Measurements from ENCODE around the gene TMBIM6.

Gene TMBIM6

DNA sequence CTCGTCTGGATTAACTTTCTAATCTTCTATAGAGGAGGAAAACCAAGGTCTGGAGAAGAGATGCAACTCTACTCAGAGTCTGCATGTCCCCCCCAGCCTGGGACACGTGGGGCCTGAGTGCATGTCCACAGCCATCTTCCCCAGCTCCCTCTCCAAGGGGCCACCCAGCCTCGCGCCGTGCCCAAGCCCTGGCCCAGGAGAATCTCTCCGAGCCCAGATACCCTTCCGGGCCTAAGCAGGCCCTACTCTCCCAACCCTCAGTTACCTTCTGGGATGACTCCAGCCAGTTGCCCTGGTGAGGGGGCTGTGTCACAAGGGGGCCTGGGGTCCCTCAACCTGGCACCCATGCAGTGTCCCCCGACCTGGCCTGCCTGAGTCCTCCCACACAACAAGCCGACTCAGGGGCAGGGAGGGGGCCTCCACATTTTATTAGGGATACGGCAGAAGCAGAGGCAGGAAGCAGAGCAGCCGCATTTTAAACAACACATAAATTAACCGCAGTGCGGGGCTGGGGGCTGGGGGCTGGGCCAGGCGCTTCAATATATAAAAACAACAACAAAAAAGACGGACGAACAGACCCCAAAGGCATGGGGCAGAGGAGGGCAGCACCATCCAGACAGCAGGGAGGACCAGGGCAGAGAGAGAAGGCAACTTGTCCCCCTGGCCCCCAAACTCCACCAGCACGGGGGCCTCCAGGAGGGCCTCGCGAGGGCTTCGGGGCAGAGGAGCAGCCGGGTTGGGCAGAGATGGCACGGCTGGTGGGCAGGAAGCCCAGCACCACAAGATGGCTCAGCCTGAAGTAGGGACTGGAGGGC, 49.6 kb downstream of the TMBIM6 start:
- no CpG with 5 or more reads among the region's 22 CpGs for WGBS (ENCODE audit: insufficient coverage, insufficient read length)
- DNase-seq (ENCODE audit: low read depth, low spot score): no peak
- Histone ChIP-seq H3K4me1 (ENCODE audit: control insufficient read depth, insufficient read depth, low read length) (peaks cover 3% of the 10 kb centered on the region; the same call in 1 of the 2 replicates), H3K9me3 (ENCODE audit: control insufficient read depth, insufficient read depth, low read length) (no peaks in the 10 kb centered on the region), H3K27me3 (ENCODE audit: control insufficient read depth, insufficient read depth, low read length) (no peaks in the 10 kb centered on the region), H3K36me3 (ENCODE audit: control insufficient read depth, insufficient read depth, low read length) (peaks cover 5% of the 10 kb centered on the region), H3K4me3 (ENCODE audit: low read length) (no peak overlapping the region), H3K27ac (ENCODE audit: low read length) (no peak overlapping the region)

DNA sequence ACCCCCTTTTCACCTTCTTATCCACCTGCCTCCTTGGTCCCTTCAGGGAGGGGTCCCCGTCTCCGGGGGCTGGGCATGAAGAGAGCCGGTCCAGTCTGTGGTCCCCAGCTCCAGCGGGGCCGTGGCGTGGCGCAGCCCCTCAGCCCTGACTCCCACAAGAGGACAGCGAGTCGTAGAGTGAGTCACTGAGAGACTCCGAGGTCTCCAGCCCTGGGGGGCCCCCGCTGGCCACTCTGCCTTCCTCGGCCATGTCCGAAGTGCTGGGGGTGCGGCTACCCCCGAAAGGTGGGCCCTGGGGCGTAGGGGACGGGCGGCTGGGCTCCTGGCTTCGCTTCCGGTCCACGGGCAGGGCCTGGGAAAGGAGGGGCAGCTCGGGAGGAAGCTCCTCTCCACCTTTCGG, 50.3 kb downstream of the TMBIM6 start:
- DNase-seq (ENCODE audit: low read depth, low spot score): no peak
- peaks cover 5% of the 10 kb centered on the region for H3K36me3 ChIP-seq (ENCODE audit: control insufficient read depth, insufficient read depth, low read length)

DNA sequence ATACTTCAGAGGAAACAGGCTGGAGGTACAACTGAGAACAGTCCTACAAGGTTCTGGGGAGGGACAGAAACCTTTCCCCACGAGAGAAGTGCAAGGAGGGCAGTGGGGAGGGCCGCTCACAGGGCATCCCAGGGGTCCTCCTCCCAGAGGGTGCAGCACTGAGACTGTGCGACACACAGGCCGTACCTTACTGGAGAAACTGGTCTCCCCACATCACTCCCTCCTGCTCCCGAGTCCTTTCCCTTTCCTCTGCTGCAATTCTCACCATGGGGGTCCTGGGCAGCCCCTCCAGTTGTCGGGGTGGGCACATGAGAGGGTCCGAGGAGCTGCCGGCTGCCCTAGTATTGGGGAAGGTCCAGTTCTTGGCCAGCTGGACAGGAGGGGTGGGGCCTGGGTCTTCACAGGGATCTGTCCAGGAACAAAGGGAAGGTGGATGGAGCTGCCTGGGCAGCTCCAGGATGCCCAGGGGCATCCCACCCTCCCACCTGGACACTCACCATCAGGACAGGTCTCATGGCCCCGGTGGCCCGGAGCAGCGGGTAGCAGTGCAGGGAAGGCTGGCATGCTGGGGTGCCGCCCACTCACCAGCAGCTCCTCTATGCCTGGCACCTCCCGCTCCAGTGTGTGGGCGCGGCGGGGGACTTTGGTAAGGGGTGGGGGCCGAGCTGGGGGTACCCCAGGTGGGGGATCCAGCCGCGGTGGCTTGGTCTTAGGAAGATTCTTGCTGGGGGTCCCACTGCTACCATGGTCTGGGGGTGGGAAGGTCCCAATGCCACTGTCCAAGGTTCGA, 51.0 kb downstream of the TMBIM6 start:
- Histone ChIP-seq H3K4me3 (ENCODE audit: low read length) (no peak overlapping the region), H3K36me3 (ENCODE audit: control insufficient read depth, insufficient read depth, low read length) (peaks cover 10% of the 10 kb centered on the region), H3K27ac (ENCODE audit: low read length) (no peak overlapping the region), H3K27me3 (ENCODE audit: control insufficient read depth, insufficient read depth, low read length) (no peaks in the 10 kb centered on the region), H3K9me3 (ENCODE audit: control insufficient read depth, insufficient read depth, low read length) (no peaks in the 10 kb centered on the region), H3K4me1 (ENCODE audit: control insufficient read depth, insufficient read depth, low read length) (peaks cover 3% of the 10 kb centered on the region; the same call in 1 of the 2 replicates)
- no CpG with 5 or more reads among the region's 20 CpGs for WGBS (ENCODE audit: insufficient coverage, insufficient read length)
- DNase-seq (ENCODE audit: low read depth, low spot score): no peak

More for the DNA sequence above, 50.3 kb downstream of the TMBIM6 start:
- Histone ChIP-seq H3K27ac (ENCODE audit: low read length) (no peak overlapping the region), H3K9me3 (ENCODE audit: control insufficient read depth, insufficient read depth, low read length) (no peaks in the 10 kb centered on the region), H3K4me3 (ENCODE audit: low read length) (no peak overlapping the region), H3K27me3 (ENCODE audit: control insufficient read depth, insufficient read depth, low read length) (no peaks in the 10 kb centered on the region), H3K4me1 (ENCODE audit: control insufficient read depth, insufficient read depth, low read length) (peaks cover 3% of the 10 kb centered on the region; the same call in 1 of the 2 replicates)
- no CpG with 5 or more reads among the region's 23 CpGs for WGBS (ENCODE audit: insufficient coverage, insufficient read length)

DNA sequence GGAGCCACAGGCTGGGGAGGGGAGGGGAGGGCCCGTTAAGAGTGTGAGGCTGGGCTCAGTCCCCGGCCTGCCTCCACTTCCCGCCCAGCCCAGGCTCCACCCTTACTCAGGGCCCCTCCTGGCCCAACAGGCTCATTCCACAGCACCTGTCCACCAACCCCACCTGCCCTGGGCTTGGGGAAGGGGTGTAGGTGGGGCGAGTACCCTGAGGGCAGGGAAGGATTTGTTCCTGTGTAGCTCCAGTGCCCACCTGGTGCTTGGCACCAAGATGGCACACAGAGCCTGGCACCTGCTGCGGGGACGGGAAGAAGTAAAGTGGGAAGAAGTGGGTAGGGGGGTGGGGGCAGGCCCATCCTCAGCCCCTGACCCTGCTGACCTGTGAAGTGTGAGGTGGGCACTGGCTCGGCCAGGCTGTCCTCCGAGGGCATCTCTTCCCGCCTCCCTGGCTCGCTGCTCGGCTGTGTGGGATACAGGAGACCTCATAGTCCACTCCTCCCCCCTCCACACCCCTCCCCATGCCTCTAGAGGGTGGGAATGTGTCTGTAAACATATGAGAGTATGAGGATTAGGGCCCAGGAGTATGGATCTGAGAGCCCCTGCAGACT, 51.7 kb downstream of the TMBIM6 start:
- no peak for DNase-seq (ENCODE audit: low read depth, low spot score)
- peaks cover 14% of the 10 kb centered on the region for H3K36me3 ChIP-seq (ENCODE audit: control insufficient read depth, insufficient read depth, low read length)
- H3K27me3 ChIP-seq (ENCODE audit: control insufficient read depth, insufficient read depth, low read length): no peaks in the 10 kb centered on the region
- no peaks in the 10 kb centered on the region for H3K9me3 ChIP-seq (ENCODE audit: control insufficient read depth, insufficient read depth, low read length)
- WGBS (ENCODE audit: insufficient coverage, insufficient read length): no CpG with 5 or more reads among the region's 11 CpGs
- H3K4me3 ChIP-seq (ENCODE audit: low read length): no peak overlapping the region
- H3K4me1 ChIP-seq (ENCODE audit: control insufficient read depth, insufficient read depth, low read length): peaks cover 3% of the 10 kb centered on the region; the same call in 1 of the 2 replicates
- no peak overlapping the region for H3K27ac ChIP-seq (ENCODE audit: low read length)

DNA sequence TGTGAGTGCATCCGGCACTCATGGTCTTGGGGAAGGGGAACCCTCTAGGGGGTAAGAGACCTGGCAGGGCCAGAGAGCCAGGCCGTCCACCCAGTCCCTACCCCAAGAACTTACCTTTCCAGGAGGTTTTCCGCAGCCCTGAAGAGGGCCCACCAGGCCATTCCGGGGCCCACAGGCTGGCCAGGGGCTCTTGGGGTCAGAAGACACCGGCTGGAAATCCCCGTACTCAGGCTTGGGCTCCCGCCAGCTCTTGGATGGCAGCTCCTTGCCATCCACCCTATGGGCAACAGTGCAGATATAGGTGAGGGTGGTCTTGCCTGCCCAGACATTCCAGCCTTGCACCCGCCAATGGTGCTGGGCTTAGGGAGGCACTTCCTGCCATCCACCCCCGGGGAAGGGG, 52.3 kb downstream of the TMBIM6 start:
- no peak for DNase-seq (ENCODE audit: low read depth, low spot score)
- Histone ChIP-seq H3K4me3 (ENCODE audit: low read length) (no peak overlapping the region), H3K36me3 (ENCODE audit: control insufficient read depth, insufficient read depth, low read length) (peaks cover 18% of the 10 kb centered on the region), H3K27ac (ENCODE audit: low read length) (no peak overlapping the region), H3K4me1 (ENCODE audit: control insufficient read depth, insufficient read depth, low read length) (peaks cover 3% of the 10 kb centered on the region; the same call in 1 of the 2 replicates), H3K9me3 (ENCODE audit: control insufficient read depth, insufficient read depth, low read length) (no peaks in the 10 kb centered on the region), H3K27me3 (ENCODE audit: control insufficient read depth, insufficient read depth, low read length) (no peaks in the 10 kb centered on the region)
- no CpG with 5 or more reads among the region's 9 CpGs for WGBS (ENCODE audit: insufficient coverage, insufficient read length)

DNA sequence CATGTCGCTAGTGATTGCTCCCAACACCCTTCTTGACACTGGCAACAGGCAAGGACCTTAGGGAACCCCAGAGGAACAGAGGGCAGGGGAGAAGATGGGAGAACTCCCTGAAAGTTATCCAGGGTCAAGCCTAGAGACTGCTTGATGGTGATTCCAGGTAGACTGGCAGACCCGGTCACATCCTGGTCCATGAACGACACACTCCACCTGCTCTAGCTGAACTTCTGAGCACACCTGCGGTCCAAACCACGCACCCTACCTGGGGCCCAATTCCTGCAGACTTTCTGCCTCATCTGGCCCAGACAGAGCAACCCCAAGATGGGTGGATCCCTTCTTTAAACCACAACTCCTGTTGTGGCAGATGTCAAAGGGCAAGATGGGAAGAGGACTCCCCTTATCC, 52.7 kb downstream of the TMBIM6 start:
- peaks cover 18% of the 10 kb centered on the region for H3K36me3 ChIP-seq (ENCODE audit: control insufficient read depth, insufficient read depth, low read length)
- H3K27ac ChIP-seq (ENCODE audit: low read length): no peak overlapping the region
- no CpG with 5 or more reads among the region's 5 CpGs for WGBS (ENCODE audit: insufficient coverage, insufficient read length)

DNA sequence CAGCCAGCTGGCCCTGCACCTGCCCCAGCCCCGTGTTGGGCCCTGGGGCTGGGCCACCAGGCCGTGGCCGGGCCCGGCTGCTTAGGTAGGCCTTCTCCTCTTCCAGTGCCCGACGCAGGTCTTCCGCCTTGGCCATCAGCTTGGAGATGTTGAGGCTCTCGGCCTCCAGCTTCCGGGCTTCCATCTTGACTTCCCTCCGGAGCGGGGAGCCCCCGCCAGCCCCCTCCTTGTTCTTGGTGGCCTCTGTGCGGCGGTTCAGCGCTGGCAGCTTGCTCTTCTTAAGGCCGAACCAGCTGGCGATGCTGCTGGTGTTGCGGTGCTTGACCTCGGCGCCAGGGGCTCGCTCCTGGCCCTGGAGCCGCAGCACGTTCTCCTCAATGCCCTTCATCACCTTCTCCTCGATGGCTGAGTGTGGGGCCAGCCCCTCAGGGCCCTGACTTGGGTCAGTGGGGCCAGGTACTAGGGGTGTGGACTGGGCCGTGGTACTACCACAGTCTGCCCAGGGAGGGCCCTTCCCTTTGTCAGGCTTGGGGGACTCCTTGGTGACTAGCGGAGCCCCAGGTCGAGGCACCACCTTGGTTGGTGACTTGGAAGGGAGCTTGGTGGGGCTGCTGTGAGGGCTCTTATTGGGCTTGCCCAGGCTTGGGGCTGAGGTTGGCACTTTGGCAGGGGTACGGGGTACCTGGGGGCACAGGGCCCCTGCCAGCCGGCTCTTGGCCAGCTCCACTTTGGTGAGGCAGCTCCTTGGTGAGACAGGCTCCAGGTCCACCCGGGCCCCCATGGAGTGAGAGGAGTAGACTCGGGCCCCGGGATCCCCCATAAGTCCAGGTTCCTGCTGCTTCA, 53.7 kb downstream of the TMBIM6 start:
- no peak overlapping the region for H3K4me3 ChIP-seq (ENCODE audit: low read length)
- DNase-seq (ENCODE audit: low read depth, low spot score): no peak
- peaks cover 14% of the 10 kb centered on the region; the same call in 1 of the 2 replicates for H3K36me3 ChIP-seq (ENCODE audit: control insufficient read depth, insufficient read depth, low read length)
- H3K4me1 ChIP-seq (ENCODE audit: control insufficient read depth, insufficient read depth, low read length): peaks cover 1% of the 10 kb centered on the region; the same call in 1 of the 2 replicates
- WGBS (ENCODE audit: insufficient coverage, insufficient read length): no CpG with 5 or more reads among the region's 32 CpGs
- H3K27ac ChIP-seq (ENCODE audit: low read length): no peak overlapping the region
- H3K9me3 ChIP-seq (ENCODE audit: control insufficient read depth, insufficient read depth, low read length): no peaks in the 10 kb centered on the region
- no peaks in the 10 kb centered on the region for H3K27me3 ChIP-seq (ENCODE audit: control insufficient read depth, insufficient read depth, low read length)

More for the DNA sequence above, 52.7 kb downstream of the TMBIM6 start:
- DNase-seq (ENCODE audit: low read depth, low spot score): no peak
- Histone ChIP-seq H3K27me3 (ENCODE audit: control insufficient read depth, insufficient read depth, low read length) (no peaks in the 10 kb centered on the region), H3K4me1 (ENCODE audit: control insufficient read depth, insufficient read depth, low read length) (peaks cover 3% of the 10 kb centered on the region; the same call in 1 of the 2 replicates), H3K9me3 (ENCODE audit: control insufficient read depth, insufficient read depth, low read length) (no peaks in the 10 kb centered on the region), H3K4me3 (ENCODE audit: low read length) (no peak overlapping the region)

DNA sequence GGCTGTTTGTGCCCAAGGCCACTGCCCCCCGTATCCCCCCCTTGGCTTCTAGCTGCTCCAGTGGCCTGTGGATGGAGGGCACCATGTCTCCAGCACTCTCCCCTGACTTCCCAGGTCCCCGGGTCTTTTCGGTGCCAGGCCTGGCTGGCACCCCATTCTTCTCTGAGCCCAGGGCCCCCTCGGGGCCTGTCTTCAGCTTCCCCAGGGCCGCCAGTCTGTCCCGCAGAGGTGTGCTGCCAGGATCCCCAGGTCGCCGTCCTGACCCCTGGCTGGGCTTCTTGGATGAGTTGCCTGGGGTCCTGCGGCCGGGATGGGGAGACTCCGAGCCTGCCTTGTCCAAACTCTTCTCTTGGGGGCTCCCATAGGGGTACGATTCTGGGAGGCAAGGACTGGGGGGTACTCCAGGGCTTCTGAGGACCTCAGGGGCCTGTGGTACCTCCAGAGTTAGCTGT, 54.3 kb downstream of the TMBIM6 start:
- Histone ChIP-seq H3K9me3 (ENCODE audit: control insufficient read depth, insufficient read depth, low read length) (no peaks in the 10 kb centered on the region), H3K27me3 (ENCODE audit: control insufficient read depth, insufficient read depth, low read length) (no peaks in the 10 kb centered on the region), H3K4me3 (ENCODE audit: low read length) (no peak overlapping the region), H3K27ac (ENCODE audit: low read length) (no peak overlapping the region), H3K4me1 (ENCODE audit: control insufficient read depth, insufficient read depth, low read length) (peaks cover 1% of the 10 kb centered on the region; the same call in 1 of the 2 replicates), H3K36me3 (ENCODE audit: control insufficient read depth, insufficient read depth, low read length) (peaks cover 14% of the 10 kb centered on the region; the same call in 1 of the 2 replicates)
- no peak for DNase-seq (ENCODE audit: low read depth, low spot score)
- WGBS (ENCODE audit: insufficient coverage, insufficient read length): no CpG with 5 or more reads among the region's 12 CpGs

DNA sequence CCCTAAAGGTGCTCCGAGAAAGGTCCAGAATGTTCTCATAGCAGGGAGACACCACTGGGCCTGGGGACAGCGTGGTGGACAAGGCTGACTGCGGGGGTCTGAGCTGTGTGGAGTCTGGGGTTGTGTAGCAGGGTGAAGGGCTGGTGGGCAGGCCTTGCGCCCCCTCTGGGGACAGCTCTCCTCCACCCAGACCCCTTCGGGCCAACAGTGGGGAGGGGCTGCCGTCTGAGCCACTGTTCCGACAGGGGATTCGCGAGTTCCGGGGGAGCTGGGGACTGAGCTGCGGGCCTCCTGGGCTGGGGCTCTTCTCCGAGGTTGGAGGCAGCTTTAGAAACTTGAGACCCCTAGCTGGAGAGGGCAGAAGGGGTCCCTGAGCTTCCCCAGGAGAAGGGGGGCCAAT, 54.8 kb downstream of the TMBIM6 start:
- DNase-seq (ENCODE audit: low read depth, low spot score): no peak
- WGBS (ENCODE audit: insufficient coverage, insufficient read length): no CpG with 5 or more reads among the region's 12 CpGs
- Histone ChIP-seq H3K4me3 (ENCODE audit: low read length) (no peak overlapping the region), H3K27ac (ENCODE audit: low read length) (no peak overlapping the region), H3K36me3 (ENCODE audit: control insufficient read depth, insufficient read depth, low read length) (peaks cover 14% of the 10 kb centered on the region; the same call in 1 of the 2 replicates), H3K27me3 (ENCODE audit: control insufficient read depth, insufficient read depth, low read length) (no peaks in the 10 kb centered on the region), H3K4me1 (ENCODE audit: control insufficient read depth, insufficient read depth, low read length) (no peaks in the 10 kb centered on the region; the same call in 1 of the 2 replicates), H3K9me3 (ENCODE audit: control insufficient read depth, insufficient read depth, low read length) (no peaks in the 10 kb centered on the region)

Data from iPS DF 6.9 (cell line).